ENCODE data around the gene PUS1. TPM values are rescaled to one million over a fixed set of nuclear protein-coding genes. Genes with fewer than 3 reads are reported as not detected.

PUS1 gene
- total and polyA plus RNA-seq, 9 of the 15 experiments (the other 6 are each of a cell fraction or from before 2014, with no cell fraction given): 1.9 to 90.8 (median 30.0) TPM

- TF ChIP-seq, protein P1, sequence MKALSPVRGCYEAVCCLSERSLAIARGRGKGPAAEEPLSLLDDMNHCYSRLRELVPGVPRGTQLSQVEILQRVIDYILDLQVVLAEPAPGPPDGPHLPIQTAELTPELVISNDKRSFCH (CRISPR knock-in tag; IDR thresholded peaks at IDR 0.05): no peak
- TF ChIP-seq, protein P1 (tag; IDR thresholded peaks at IDR 0.05): 0 out of 2 replicates have a peak, but pooled peaks have one; percentile 17
- TF ChIP-seq BACH1 (tag; IDR thresholded peaks at IDR 0.05): peak; percentile 87; the same call in 1 of the 2 replicates
- TF ChIP-seq E4F1 (CRISPR knock-in tag; IDR thresholded peaks at IDR 0.05; ENCODE audit: borderline replicate concordance): no peak
- TF ChIP-seq WHSC1 (IDR thresholded peaks at IDR 0.05; ENCODE audit: low read length): no peak
- no peak for TF ChIP-seq TAL1 (IDR thresholded peaks at IDR 0.05)
- TF ChIP-seq ARID2 (IDR thresholded peaks at IDR 0.05): no peak
- TF ChIP-seq MECOM (CRISPR knock-in tag; IDR thresholded peaks at IDR 0.05): no peak
- peak; percentile 43; the same call in 1 of the 2 replicates for TF ChIP-seq POLR2AphosphoS5 (IDR thresholded peaks at IDR 0.05; ENCODE audit: control insufficient read depth, insufficient read depth, low read depth, low read length)
- TF ChIP-seq, protein P2, sequence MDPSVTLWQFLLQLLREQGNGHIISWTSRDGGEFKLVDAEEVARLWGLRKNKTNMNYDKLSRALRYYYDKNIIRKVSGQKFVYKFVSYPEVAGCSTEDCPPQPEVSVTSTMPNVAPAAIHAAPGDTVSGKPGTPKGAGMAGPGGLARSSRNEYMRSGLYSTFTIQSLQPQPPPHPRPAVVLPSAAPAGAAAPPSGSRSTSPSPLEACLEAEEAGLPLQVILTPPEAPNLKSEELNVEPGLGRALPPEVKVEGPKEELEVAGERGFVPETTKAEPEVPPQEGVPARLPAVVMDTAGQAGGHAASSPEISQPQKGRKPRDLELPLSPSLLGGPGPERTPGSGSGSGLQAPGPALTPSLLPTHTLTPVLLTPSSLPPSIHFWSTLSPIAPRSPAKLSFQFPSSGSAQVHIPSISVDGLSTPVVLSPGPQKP (CRISPR knock-in tag; IDR thresholded peaks at IDR 0.05): no peak
- no peak for TF ChIP-seq TFE3 (CRISPR knock-in tag; IDR thresholded peaks at IDR 0.05)
- no peak for TF ChIP-seq ZNF75A (CRISPR knock-in tag; IDR thresholded peaks at IDR 0.05)
- TF ChIP-seq ZNF184 (CRISPR knock-in tag; IDR thresholded peaks at IDR 0.05): no peak
- TF ChIP-seq ZNF408 (CRISPR knock-in tag; IDR thresholded peaks at IDR 0.05; ENCODE audit: low read depth): no peak
- TF ChIP-seq THRA (IDR thresholded peaks at IDR 0.05): no peak
- no peak for TF ChIP-seq NCOA6 (IDR thresholded peaks at IDR 0.05)
- TF ChIP-seq NFXL1 (CRISPR knock-in tag; IDR thresholded peaks at IDR 0.05): no peak
- TF ChIP-seq ZNF175 (CRISPR knock-in tag; IDR thresholded peaks at IDR 0.05; ENCODE audit: low read depth): no peak
- no peak for TF ChIP-seq BRF1 (IDR thresholded peaks at IDR 0.05; ENCODE audit: borderline replicate concordance, extremely low read depth, insufficient read length)
- no peak for TF ChIP-seq EWSR1 (IDR thresholded peaks at IDR 0.05; ENCODE audit: borderline replicate concordance, low read depth, partially characterized antibody)
- no peak for TF ChIP-seq ZNF324 (CRISPR knock-in tag; IDR thresholded peaks at IDR 0.05)
- no peak for TF ChIP-seq SIRT6 (IDR thresholded peaks at IDR 0.05; ENCODE audit: low read depth, low read length)
- TF ChIP-seq GATAD2A (IDR thresholded peaks at IDR 0.05): no peak
These were observed 32.8 kb upstream of the PUS1 start (continued) for GRCh38 chr12:131896080-131896810.
